GM10266 (cell line): ENCODE measurements around the gene SMC1B.

Experiments
- DNase-seq: peaks from one replicate; pipeline ENCODE4 v3.0.0; 2012; ENCODE audit errors: extremely low spot score
- TF ChIP-seq, protein P1 (sequence below): IDR thresholded peaks from 2 replicates; pipeline ENCODE4 v1.5.1; 2012; ENCODE audit warnings: mild to moderate bottlenecking, low read depth; ENCODE audit not compliant: control insufficient read depth, insufficient read depth; ENCODE audit errors: missing control alignments

Gene SMC1B

DNA sequence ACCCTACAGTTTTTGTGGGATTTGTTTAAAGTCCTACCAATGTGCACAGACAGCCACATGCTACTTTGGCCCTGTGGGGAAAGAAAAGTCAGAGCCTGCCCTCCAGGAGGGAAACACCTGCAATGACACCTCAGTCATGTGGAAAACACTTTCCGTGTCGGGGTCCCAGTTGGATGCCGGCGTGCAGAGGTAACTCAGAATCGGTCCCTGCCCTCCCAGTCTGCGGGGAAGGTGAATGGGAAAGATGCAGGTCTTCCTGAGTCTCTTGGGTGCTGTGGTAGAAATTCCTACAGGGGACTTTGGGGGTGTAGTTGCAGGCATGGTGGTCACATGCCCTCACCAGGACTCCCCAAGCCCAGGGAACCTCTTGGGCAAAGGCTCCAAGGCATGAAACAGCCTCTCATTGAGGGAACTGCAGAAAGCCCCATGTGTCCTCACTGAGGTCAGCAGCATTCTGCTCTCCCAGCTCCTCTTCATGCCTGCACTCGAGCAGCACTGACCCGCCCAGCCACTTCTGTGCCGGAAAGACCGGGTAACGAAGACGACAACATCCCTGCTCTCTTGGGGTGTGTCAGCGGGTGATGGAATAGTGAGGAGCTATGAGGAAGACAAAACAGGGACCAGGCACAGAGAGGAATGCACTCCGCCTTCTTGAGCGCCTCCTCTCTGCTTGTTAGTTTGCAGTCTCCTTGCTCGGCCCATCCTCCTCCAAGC lies 4.8 kb upstream of the SMC1B start:
- DNase-seq, result no peak
- TF ChIP-seq, protein P1, sequence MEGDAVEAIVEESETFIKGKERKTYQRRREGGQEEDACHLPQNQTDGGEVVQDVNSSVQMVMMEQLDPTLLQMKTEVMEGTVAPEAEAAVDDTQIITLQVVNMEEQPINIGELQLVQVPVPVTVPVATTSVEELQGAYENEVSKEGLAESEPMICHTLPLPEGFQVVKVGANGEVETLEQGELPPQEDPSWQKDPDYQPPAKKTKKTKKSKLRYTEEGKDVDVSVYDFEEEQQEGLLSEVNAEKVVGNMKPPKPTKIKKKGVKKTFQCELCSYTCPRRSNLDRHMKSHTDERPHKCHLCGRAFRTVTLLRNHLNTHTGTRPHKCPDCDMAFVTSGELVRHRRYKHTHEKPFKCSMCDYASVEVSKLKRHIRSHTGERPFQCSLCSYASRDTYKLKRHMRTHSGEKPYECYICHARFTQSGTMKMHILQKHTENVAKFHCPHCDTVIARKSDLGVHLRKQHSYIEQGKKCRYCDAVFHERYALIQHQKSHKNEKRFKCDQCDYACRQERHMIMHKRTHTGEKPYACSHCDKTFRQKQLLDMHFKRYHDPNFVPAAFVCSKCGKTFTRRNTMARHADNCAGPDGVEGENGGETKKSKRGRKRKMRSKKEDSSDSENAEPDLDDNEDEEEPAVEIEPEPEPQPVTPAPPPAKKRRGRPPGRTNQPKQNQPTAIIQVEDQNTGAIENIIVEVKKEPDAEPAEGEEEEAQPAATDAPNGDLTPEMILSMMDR, result no peak

DNA sequence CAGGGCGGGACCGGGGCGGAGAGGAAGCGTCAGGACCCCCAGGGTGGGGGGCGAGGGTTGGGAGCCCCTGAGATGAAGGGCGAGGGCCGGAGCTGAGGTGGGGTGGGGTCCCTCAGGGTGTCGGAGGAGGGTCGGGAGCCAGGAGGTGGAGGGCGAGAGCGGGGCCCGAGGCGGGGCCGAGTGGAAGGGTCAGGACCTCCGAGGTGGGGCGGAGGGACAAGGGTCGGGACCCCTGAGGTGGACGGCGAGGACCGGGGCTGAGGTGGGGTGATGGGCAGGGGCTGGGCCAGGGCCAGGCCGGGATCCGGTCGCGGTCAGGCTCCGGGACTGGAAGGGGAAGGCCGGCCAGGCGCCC lies 409 bp downstream of the SMC1B start:
- no peak for DNase-seq
- TF ChIP-seq, protein P1, result no peak

DNA sequence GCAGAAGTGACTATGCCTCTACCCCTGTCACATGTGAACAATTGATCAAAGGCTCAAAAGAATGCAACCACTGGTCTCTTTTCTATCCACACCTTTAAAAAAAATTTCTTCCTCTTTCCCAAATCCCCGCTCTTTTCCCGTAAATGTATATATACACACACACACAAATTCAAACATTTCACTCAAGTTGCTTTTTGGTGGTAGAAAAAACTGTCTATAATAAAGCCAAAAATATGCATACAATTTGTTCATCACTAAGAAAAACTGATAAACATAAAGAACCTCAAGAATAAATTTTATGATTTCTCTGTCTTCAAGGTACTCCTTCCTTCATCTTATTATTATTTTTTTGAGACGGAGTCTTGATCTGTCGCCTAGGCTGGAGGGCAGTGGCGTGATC lies 5.6 kb downstream of the SMC1B start:
- TF ChIP-seq, protein P1, result no peak
- no peak for DNase-seq

DNA sequence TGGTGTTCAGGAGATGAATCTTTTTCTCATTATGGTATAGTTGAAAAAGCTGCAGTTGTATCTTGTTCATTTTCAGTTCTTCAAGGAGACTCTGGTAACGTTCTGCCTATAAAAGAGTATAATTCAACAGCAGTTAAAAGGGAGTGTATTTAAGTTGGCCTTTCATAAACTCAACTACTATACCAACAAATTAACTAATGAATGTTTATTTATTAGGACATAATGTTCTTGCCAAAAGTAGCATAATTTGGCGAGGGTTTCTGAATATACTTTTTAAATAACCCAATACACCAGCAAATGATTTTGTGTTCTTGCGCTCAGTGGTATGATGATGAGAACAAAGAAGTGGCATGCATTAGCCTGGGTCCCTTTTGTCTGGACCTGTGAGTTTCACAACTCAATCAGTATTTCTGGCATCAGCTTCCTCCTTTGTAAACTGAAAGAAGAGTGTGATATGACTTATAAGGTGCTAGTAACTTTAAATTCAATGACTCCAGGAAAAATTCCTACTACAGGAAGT lies 10.9 kb downstream of the SMC1B start:
- TF ChIP-seq, protein P1, result no peak
- no peak for DNase-seq

DNA sequence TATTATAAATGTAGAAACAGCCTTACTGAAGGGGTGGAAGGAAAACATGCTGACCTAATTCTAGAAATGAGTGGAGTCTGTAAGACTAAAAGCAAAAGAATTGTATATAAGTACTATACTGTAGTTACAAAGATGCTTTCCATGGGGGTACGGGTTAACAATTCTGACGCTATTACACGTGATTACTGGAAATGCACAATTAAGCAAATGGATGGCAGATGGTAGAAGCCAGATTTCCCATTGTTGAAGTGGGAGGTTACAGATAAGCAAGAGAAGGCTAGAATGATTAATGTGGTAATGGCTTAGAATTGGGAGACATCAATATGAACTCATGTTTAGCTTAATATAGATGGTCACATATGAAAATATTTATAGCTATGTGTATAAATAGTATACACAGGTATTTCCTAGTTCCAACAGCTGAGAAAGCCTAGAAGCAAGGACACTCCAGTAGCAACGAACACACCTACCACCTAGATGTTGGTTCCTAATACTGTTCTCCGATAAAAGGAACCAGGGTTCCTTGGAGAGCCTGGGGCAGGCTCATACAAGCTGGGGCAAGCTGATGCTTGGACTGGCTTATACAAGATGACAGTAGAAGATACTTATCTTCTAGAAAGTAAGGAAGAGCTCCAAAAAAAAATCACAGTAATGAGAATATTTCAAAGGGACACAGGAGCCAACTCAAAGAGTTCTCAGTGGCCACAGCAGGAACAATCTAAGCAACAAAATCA lies 13.5 kb downstream of the SMC1B start:
- TF ChIP-seq, protein P1, result no peak
- no peak for DNase-seq

DNA sequence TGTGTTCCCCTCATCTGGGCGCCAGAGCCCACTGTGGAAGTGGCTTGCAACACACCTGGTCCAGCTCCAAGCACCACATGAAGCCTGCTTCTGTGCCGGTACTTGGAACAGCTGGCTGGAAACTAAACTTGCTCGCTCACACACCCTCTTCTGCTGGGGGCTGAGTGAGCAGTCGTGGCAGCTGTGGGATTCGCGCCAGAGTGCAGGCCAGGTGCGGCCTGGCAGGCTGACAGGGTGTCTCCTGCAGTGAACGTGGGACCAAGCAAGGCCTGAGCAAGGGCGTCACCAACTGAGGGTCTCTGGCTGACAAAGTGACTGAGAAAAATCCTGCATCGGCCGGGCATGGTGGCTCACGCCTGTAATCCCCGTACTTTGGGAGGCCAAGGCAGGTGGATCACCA lies 15.2 kb downstream of the SMC1B start:
- TF ChIP-seq, protein P1, result no peak
- DNase-seq, result no peak

DNA sequence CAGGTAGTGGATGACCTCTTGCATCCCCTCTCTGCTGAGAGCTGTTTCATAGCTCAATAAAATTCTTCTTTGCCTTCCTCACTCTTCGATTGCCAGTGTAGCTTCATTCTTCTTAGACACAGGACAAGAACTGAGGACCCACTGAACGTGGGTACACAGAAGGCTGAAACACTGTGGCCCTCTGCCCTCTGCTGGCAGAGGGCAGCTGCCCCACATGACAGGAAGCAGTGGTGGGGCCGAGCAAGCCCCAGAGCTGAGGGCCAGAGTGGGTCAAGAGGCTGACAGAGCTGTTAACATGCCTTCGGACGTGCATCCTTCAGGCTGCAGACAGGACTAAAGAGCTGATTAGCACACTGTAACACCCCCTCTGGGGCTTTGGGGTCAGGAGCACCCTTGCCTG lies 15.6 kb downstream of the SMC1B start:
- DNase-seq, result no peak
- TF ChIP-seq, protein P1, result no peak
